Naive thymus-derived CD4-positive, alpha-beta T cell (primary cell): ENCODE results near the gene NR2F1-AS1. TPM values are rescaled to one million over a fixed set of nuclear protein-coding genes. Genes with fewer than 3 reads are reported as not detected.

Experiments used
- ATAC-seq: fragments of 150-1000 bp; cut with Tn5 transposase; 2 replicates; pipeline ENCODE4 v1.10.0; 2021; ENCODE audit warnings: mild to moderate bottlenecking, moderate library complexity
- CTCF ChIA-PET: fragments of 350-600 bp; sonication (Branson Sonifier 250); formaldehyde crosslinking; loops from one replicate; lab custom pipeline; 2021; ENCODE audit warnings: antibody characterized with exemption; lab: Charles Lee
- POLR2A ChIA-PET: fragments of 350-600 bp; sonication (Branson Sonifier 250); formaldehyde crosslinking; loops from one replicate; lab custom pipeline; 2021; ENCODE audit warnings: antibody characterized with exemption, inconsistent platforms; lab: Charles Lee
- DNase-seq, 9 donors: peaks; one replicate each; pipeline versions ENCODE4 v3.0.0 to v3.0.0-alpha.2; 2020 to 2022; ENCODE audit warnings: mixed read lengths in 1 of 9
- H3K27ac ChIP-seq: one replicate; pipeline ENCODE4 v1.7.0; 2013; ENCODE audit warnings: mild to moderate bottlenecking, low read depth, low read length, moderate library complexity
- H3K27me3 ChIP-seq, 2 donors: one replicate each; pipeline ENCODE4 v1.7.0; 2013; ENCODE audit warnings: low read length in 2 of 2, mild to moderate bottlenecking in 2 of 2, moderate library complexity in 2 of 2; ENCODE audit not compliant: control insufficient read depth in 2 of 2, insufficient read depth in 2 of 2
- H3K36me3 ChIP-seq, 3 experiments: 1 replicate in 2 of 3; 2 replicates in 1 of 3; pipeline ENCODE4 v1.7.0; 2013; ENCODE audit warnings: low read length in 3 of 3, mild to moderate bottlenecking in 3 of 3, moderate library complexity in 1 of 3; ENCODE audit not compliant: insufficient read depth in 3 of 3, control insufficient read depth in 2 of 3
- H3K4me1 ChIP-seq, 2 donors: one replicate each; pipeline ENCODE4 v1.7.0; 2013; ENCODE audit warnings: low read length in 2 of 2, mild to moderate bottlenecking in 2 of 2, moderate library complexity in 1 of 2; ENCODE audit not compliant: control insufficient read depth in 2 of 2, insufficient read depth in 2 of 2
- H3K4me3 ChIP-seq: 2 replicates; pipeline ENCODE4 v1.7.0; 2013; ENCODE audit warnings: mild to moderate bottlenecking, low read length
- H3K9me3 ChIP-seq, 3 experiments: 1 replicate in 2 of 3; 2 replicates in 1 of 3; pipeline ENCODE4 v1.7.0; 2013; ENCODE audit warnings: low read length in 3 of 3; ENCODE audit not compliant: control insufficient read depth in 2 of 3
- H3K27ac Mint-ChIP-seq, 9 donors: one replicate each; pipeline ENCODE4 v1.8.0; 2020 to 2022; ENCODE audit warnings: mixed read lengths in 9 of 9, mild to moderate bottlenecking in 8 of 9, moderate library complexity in 5 of 9, inconsistent platforms in 2 of 9
- H3K27me3 Mint-ChIP-seq, 5 donors: one replicate each; pipeline ENCODE4 v1.8.0; 2021 to 2022; ENCODE audit warnings: mixed read lengths in 5 of 5, mild to moderate bottlenecking in 1 of 5
- H3K36me3 Mint-ChIP-seq, 5 donors: one replicate each; pipeline ENCODE4 v1.8.0; 2020 to 2022; ENCODE audit warnings: mixed read lengths in 5 of 5, mild to moderate bottlenecking in 3 of 5, inconsistent platforms in 1 of 5
- H3K4me1 Mint-ChIP-seq, 7 donors: one replicate each; pipeline ENCODE4 v1.8.0; 2020 to 2022; ENCODE audit warnings: mixed read lengths in 7 of 7, mild to moderate bottlenecking in 3 of 7, inconsistent platforms in 1 of 7
- H3K4me3 Mint-ChIP-seq, 10 donors: one replicate each; pipeline ENCODE4 v1.8.0; 2020 to 2022; ENCODE audit warnings: mild to moderate bottlenecking in 10 of 10, mixed read lengths in 10 of 10, moderate library complexity in 6 of 10, inconsistent platforms in 2 of 10
- H3K9me3 Mint-ChIP-seq, 11 donors: one replicate each; pipeline ENCODE4 v1.8.0; 2020 to 2022; ENCODE audit warnings: mixed read lengths in 11 of 11, mild to moderate bottlenecking in 4 of 11, inconsistent platforms in 1 of 11, moderate library complexity in 1 of 11
- intact Hi-C, 2 donors: fragments of 100-400 bp; cut with micrococcal nuclease; formaldehyde crosslinking; loops; one replicate each; pipeline ENCODE4 v1.15.1; 2023
- polyA plus RNA-seq, 2 donors: library from polyadenylated mRNA; unstranded; fragments of 300-500 nt; fragmentation: Illumina TruSeq; gene quantifications; one replicate each; pipeline ENCODE4 v1.2.3, GENCODE V29; 2021
- total RNA-seq, 6 experiments: library from RNA in 5 of 6; stranded (reverse) in 5 of 6; gene quantifications; 1 replicate in 5 of 6; 2 replicates in 1 of 6; pipeline ENCODE4 v1.2.3 and lab custom pipeline; 2021 to 2026

NR2F1-AS1 gene
- total and polyA plus RNA-seq, 7 experiments from 2014 or later: not detected

- POLR2A ChIA-PET: no interaction called here
- no peak for DNase-seq
Observed at GRCh38 chr5:93438124-93438523, 142.9 kb downstream of the NR2F1-AS1 start.

DNA sequence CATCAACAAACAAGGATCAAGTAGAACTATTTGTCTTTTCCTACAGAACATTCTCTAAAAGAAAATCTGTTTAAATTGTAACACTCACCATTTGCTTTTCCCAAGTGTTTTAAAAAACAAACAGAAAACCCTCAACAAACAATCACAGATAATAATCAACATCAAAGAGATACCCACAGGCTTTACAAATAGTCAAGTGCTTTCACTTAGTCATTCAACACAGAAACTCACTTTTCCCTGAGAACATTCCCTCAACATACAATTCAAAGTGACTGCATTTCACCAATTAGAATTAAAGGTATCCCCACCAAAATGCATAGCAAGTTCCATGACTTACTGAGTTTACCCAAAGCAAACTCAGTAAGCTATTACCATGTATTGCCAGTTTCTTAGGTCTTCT lies 144.9 kb downstream of the NR2F1-AS1 start:
- no peaks in the 10 kb centered on the region for H3K9me3 ChIP-seq
- no peak overlapping the region for H3K27ac Mint-ChIP-seq
- ATAC-seq (no peak), DNase-seq (no peak)
- no peaks in the 10 kb centered on the region for H3K4me1 ChIP-seq
- H3K4me1 Mint-ChIP-seq: no peaks in the 10 kb centered on the region
- no peaks in the 10 kb centered on the region for H3K36me3 Mint-ChIP-seq
- H3K9me3 Mint-ChIP-seq: peaks cover 0 to 18% (median 3%) of the 10 kb centered on the region in 11 donors
- no peak overlapping the region for H3K27ac ChIP-seq
- H3K4me3 Mint-ChIP-seq: no peak overlapping the region
- no peaks in the 10 kb centered on the region for H3K27me3 ChIP-seq
- H3K4me3 ChIP-seq: no peak overlapping the region
- H3K36me3 ChIP-seq: no peaks in the 10 kb centered on the region
- intact Hi-C loops: no loop called here
- ChIA-PET POLR2A (no interaction called here), CTCF (no interaction called here)
- peaks cover 0 to 11% (median 10%) of the 10 kb centered on the region in 5 donors for H3K27me3 Mint-ChIP-seq

More at GRCh38 chr5:93438124-93438523, 142.9 kb downstream of the NR2F1-AS1 start:
- intact Hi-C loops: no loop called here
- no peak overlapping the region for H3K4me3 ChIP-seq
- Mint-ChIP-seq H3K36me3 (no peaks in the 10 kb centered on the region), H3K4me3 (no peak overlapping the region), H3K27ac (no peak overlapping the region), H3K9me3 (peaks cover 0 to 19% (median 5%) of the 10 kb centered on the region in 11 donors), H3K27me3 (peaks cover 0 to 13% (median 9%) of the 10 kb centered on the region in 5 donors), H3K4me1 (no peaks in the 10 kb centered on the region)
- no peak overlapping the region for H3K27ac ChIP-seq
- CTCF ChIA-PET: no interaction called here
- no peaks in the 10 kb centered on the region for H3K4me1 ChIP-seq
- H3K36me3 ChIP-seq: no peaks in the 10 kb centered on the region
- H3K9me3 ChIP-seq: no peaks in the 10 kb centered on the region
- no peak for ATAC-seq
- H3K27me3 ChIP-seq: no peaks in the 10 kb centered on the region

GRCh38 chr5:93433422-93433821 lies 147.6 kb downstream of the NR2F1-AS1 start:
- Histone ChIP-seq H3K27me3 (no peaks in the 10 kb centered on the region), H3K27ac (no peak overlapping the region), H3K36me3 (no peaks in the 10 kb centered on the region), H3K9me3 (no peaks in the 10 kb centered on the region), H3K4me3 (no peak overlapping the region), H3K4me1 (no peaks in the 10 kb centered on the region)
- Mint-ChIP-seq H3K4me1 (no peaks in the 10 kb centered on the region), H3K4me3 (no peak overlapping the region), H3K27me3 (peaks cover 0 to 10% (median 8%) of the 10 kb centered on the region in 5 donors), H3K36me3 (no peaks in the 10 kb centered on the region), H3K9me3 (peaks cover 0 to 6% (median 0%) of the 10 kb centered on the region in 11 donors), H3K27ac (no peak overlapping the region)
- no peak for DNase-seq
- intact Hi-C loops: no loop called here
- no peak for ATAC-seq
- ChIA-PET CTCF (no interaction called here), POLR2A (no interaction called here)

DNA sequence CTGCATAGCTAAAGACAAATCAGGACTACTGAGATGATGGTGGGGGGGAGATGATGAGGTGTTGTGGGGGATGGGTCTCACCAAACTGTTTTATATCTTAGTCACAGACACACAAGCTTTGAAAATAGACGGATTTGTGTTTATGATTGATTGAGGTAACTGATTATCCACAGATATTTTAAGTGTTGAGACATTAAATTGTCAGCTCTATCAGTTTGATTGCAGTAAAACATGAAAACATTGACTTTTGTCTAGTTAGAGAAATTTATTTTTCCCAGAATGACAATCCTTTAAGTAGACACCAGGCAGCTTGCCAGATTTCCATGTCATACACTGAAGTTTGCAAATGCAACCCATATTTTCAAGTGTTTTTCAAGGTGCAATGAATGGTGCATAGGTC lies 149.8 kb downstream of the NR2F1-AS1 start:
- Mint-ChIP-seq H3K27me3 (peaks cover 0 to 15% (median 10%) of the 10 kb centered on the region in 5 donors), H3K4me1 (no peaks in the 10 kb centered on the region), H3K9me3 (peaks cover 0 to 6% (median 0%) of the 10 kb centered on the region in 11 donors), H3K27ac (no peak overlapping the region), H3K36me3 (no peaks in the 10 kb centered on the region), H3K4me3 (no peak overlapping the region)
- no peak for ATAC-seq
- Histone ChIP-seq H3K4me1 (no peaks in the 10 kb centered on the region), H3K9me3 (no peaks in the 10 kb centered on the region), H3K27ac (no peak overlapping the region), H3K36me3 (no peaks in the 10 kb centered on the region), H3K4me3 (no peak overlapping the region), H3K27me3 (no peaks in the 10 kb centered on the region)
- ChIA-PET CTCF (no interaction called here), POLR2A (no interaction called here)
- intact Hi-C loops: no loop called here
- DNase-seq: no peak

- H3K9me3 Mint-ChIP-seq: peaks cover 0 to 6% (median 0%) of the 10 kb centered on the region in 11 donors
- H3K27ac Mint-ChIP-seq: no peak overlapping the region
- ChIA-PET POLR2A (no interaction called here), CTCF (no interaction called here)
- Histone ChIP-seq H3K27ac (no peak overlapping the region), H3K4me3 (no peak overlapping the region), H3K27me3 (no peaks in the 10 kb centered on the region), H3K4me1 (no peaks in the 10 kb centered on the region), H3K9me3 (no peaks in the 10 kb centered on the region), H3K36me3 (no peaks in the 10 kb centered on the region)
- intact Hi-C loops: no loop called here
- peaks cover 0 to 15% (median 11%) of the 10 kb centered on the region in 5 donors for H3K27me3 Mint-ChIP-seq
- no peaks in the 10 kb centered on the region for H3K4me1 Mint-ChIP-seq
- no peak for ATAC-seq
- no peaks in the 10 kb centered on the region for H3K36me3 Mint-ChIP-seq
- DNase-seq: no peak
- no peak overlapping the region for H3K4me3 Mint-ChIP-seq
Observed at GRCh38 chr5:93430673-93431199, 150.3 kb downstream of the NR2F1-AS1 start.

DNA sequence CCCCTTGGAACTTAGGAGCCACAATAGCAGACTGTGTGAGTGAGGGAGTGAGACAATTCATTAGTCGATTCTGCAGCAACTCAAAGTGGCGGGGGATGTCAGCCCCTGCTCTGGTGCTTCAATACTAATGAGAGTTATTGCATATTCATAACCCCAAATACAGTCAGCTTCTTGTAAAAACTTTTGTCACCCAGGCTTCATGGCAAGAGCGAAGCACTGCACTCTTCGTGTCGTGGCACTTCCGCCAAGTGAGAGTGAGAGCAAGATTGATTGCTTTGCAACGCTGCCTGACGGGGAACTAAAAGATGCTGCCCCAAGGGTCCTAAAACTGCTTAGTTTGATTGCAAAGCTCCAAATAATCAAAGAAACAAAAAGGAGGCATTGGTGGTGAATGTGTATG lies 150.9 kb downstream of the NR2F1-AS1 start:
- H3K4me3 Mint-ChIP-seq: no peak overlapping the region
- no peaks in the 10 kb centered on the region for H3K9me3 ChIP-seq
- H3K9me3 Mint-ChIP-seq: peaks cover 0 to 6% (median 0%) of the 10 kb centered on the region in 11 donors
- H3K27ac Mint-ChIP-seq: no peak overlapping the region
- H3K4me1 ChIP-seq: no peaks in the 10 kb centered on the region
- no peak overlapping the region for H3K4me3 ChIP-seq
- ChIA-PET POLR2A (no interaction called here), CTCF (no interaction called here)
- ATAC-seq (no peak), DNase-seq (no peak)
- intact Hi-C loops: no loop called here
- peaks cover 0 to 22% (median 5%) of the 10 kb centered on the region in 5 donors for H3K27me3 Mint-ChIP-seq
- no peak overlapping the region for H3K27ac ChIP-seq
- H3K36me3 ChIP-seq: no peaks in the 10 kb centered on the region
- no peaks in the 10 kb centered on the region for H3K4me1 Mint-ChIP-seq
- H3K27me3 ChIP-seq: no peaks in the 10 kb centered on the region
- no peaks in the 10 kb centered on the region for H3K36me3 Mint-ChIP-seq

GRCh38 chr5:93428868-93429267 lies 152.2 kb downstream of the NR2F1-AS1 start:
- no peak overlapping the region for H3K4me3 ChIP-seq
- H3K36me3 ChIP-seq: no peaks in the 10 kb centered on the region
- intact Hi-C loops: no loop called here
- CTCF ChIA-PET: no interaction called here
- H3K27ac ChIP-seq: no peak overlapping the region
- Mint-ChIP-seq H3K9me3 (peaks cover 0 to 3% (median 0%) of the 10 kb centered on the region in 11 donors), H3K4me3 (no peak overlapping the region), H3K27me3 (peaks cover 0 to 24% (median 9%) of the 10 kb centered on the region in 5 donors), H3K27ac (no peak overlapping the region), H3K36me3 (no peaks in the 10 kb centered on the region), H3K4me1 (no peaks in the 10 kb centered on the region)
- ATAC-seq (no peak), DNase-seq (no peak)
- POLR2A ChIA-PET: no interaction called here
- H3K9me3 ChIP-seq: no peaks in the 10 kb centered on the region
- no peaks in the 10 kb centered on the region for H3K4me1 ChIP-seq
- H3K27me3 ChIP-seq: no peaks in the 10 kb centered on the region
